GM19025 (cell line): Measurements from ENCODE around the gene SAMD11.
"Not testable (repeated sequence)": the region's sequence is repeated elsewhere in the genome, so short reads cannot be mapped to it uniquely, and the experiment has no call there.

Experiments
- ATAC-seq: cut with Tn5 transposase; IDR thresholded peaks from one replicate; pipeline ENCODE4 v1.9.1; 2021; ENCODE audit warnings: mild to moderate bottlenecking, low read depth, moderate library complexity; ENCODE audit not compliant: unreplicated experiment

SAMD11 gene

GRCh38 chr1:985126-985525 lies 61.4 kb downstream of the SAMD11 start:
- ATAC-seq, result no peak

GRCh38 chr1:988061-988460 lies 64.3 kb downstream of the SAMD11 start:
- ATAC-seq, result not testable (repeated sequence)

GRCh38 chr1:991275-991674 lies 67.6 kb downstream of the SAMD11 start:
- ATAC-seq, result not testable (repeated sequence)

GRCh38 chr1:991895-992294 lies 68.2 kb downstream of the SAMD11 start:
- ATAC-seq, result no peak

GRCh38 chr1:992362-992761 lies 68.6 kb downstream of the SAMD11 start:
- no peak for ATAC-seq

- no peak for ATAC-seq
Measured at GRCh38 chr1:993379-993995, 69.8 kb downstream of the SAMD11 start.
